GM12878 (cell line): Measurements from ENCODE around the gene MRTFB. TPM values are rescaled to one million over a fixed set of nuclear protein-coding genes. Genes with fewer than 3 reads are reported as not detected.

ENCODE experiments used
- ATAC-seq: fragments of 200-7000 bp; cut with Tn5 transposase; 3 replicates; pipeline ENCODE4 v1.9.1; 2020; ENCODE audit warnings: mild to moderate bottlenecking, moderate library complexity
- BruUV-seq: library from RNA; stranded (reverse); fragments of 400-500 nt; replicated peaks from 2 replicates; lab custom pipeline; 2021; lab: Mats Ljungman, UMichigan
- CTCF ChIA-PET: fragments of 300-600 bp; sonication (Branson Sonifier 250); formaldehyde crosslinking; extraction: SDS; loops from one replicate; lab custom pipeline; 2021; ENCODE audit warnings: inconsistent platforms; lab: Yijun Ruan, JAX
- POLR2A ChIA-PET: fragments of 350-600 bp; formaldehyde crosslinking; extraction: SDS; loops from one replicate; lab custom pipeline; 2021; ENCODE audit warnings: inconsistent platforms; lab: Charles Lee
- RAD21 ChIA-PET: fragments of 300-600 bp; sonication (Branson Sonifier 250); formaldehyde crosslinking; loops from one replicate; lab custom pipeline; 2023; ENCODE audit warnings: antibody characterized with exemption; ENCODE audit not compliant: unreplicated experiment; lab: Charles Lee
- SMC1A ChIA-PET: fragments of 300-600 bp; sonication (Branson Sonifier 250); formaldehyde crosslinking; loops from one replicate; lab custom pipeline; 2023; ENCODE audit not compliant: unreplicated experiment, uncharacterized antibody; lab: Charles Lee
- DNase-seq: peaks from one replicate; pipeline ENCODE4 v3.0.0-alpha.2; 2011; ENCODE audit warnings: low read depth, low spot score
- FAIRE-seq: peaks from 3 replicates; lab custom pipeline; 2011; peaks lifted over from hg19 to GRCh38; lab: Jason Lieb, UNC
- H2AFZ ChIP-seq: 2 replicates; pipeline ENCODE4 v1.6.0; 2011; ENCODE audit warnings: low read depth, low read length, control low read depth; ENCODE audit not compliant: control insufficient read depth
- H3K27ac ChIP-seq: 2 replicates; pipeline ENCODE4 v1.5.1; 2011; ENCODE audit warnings: control low read depth; ENCODE audit not compliant: control insufficient read depth, insufficient read depth
- H3K27me3 ChIP-seq, 2 experiments: replicated peaks in 1 of 2; 2 replicates each; pipeline versions ENCODE4 v1.6.0 to v1.6.1; 2011; ENCODE audit warnings: low read length in 1 of 2; ENCODE audit not compliant: control insufficient read depth in 2 of 2, insufficient read depth in 2 of 2
- H3K36me3 ChIP-seq, 2 experiments: 2 replicates each; pipeline ENCODE4 v1.5.1; 2011; ENCODE audit warnings: low read length in 1 of 2; ENCODE audit not compliant: control insufficient read depth in 2 of 2, insufficient read depth in 2 of 2
- H3K4me1 ChIP-seq: 2 replicates; pipeline ENCODE4 v1.6.1; 2011; ENCODE audit warnings: mild to moderate bottlenecking, low read length, moderate library complexity, mixed read lengths; ENCODE audit not compliant: control insufficient read depth, insufficient read depth
- H3K4me2 ChIP-seq: 2 replicates; pipeline ENCODE4 v1.6.0; 2011; ENCODE audit warnings: control low read depth; ENCODE audit not compliant: control insufficient read depth, insufficient read depth
- H3K4me3 ChIP-seq: fragments of 200-600 bp; sonication (generic); 2 replicates; pipeline ENCODE4 v1.5.1; 2016
- H3K79me2 ChIP-seq: 2 replicates; pipeline ENCODE4 v1.6.0; 2011; ENCODE audit warnings: low read length; ENCODE audit not compliant: control insufficient read depth, insufficient read depth
- H3K9ac ChIP-seq: 2 replicates; pipeline ENCODE4 v1.8.0; 2011; ENCODE audit warnings: low read length, control low read depth, mixed read lengths; ENCODE audit not compliant: control insufficient read depth, insufficient read depth
- H3K9me3 ChIP-seq: replicated peaks from 3 replicates; pipeline ENCODE4 v1.5.1; 2011; ENCODE audit warnings: mild to moderate bottlenecking, low read length; ENCODE audit not compliant: control insufficient read depth, insufficient read depth
- H4K20me1 ChIP-seq: 2 replicates; pipeline ENCODE4 v1.6.0; 2011; ENCODE audit not compliant: control insufficient read depth, insufficient read depth
- MXI1 ChIP-seq: fragments of 150-350 bp; IDR thresholded peaks from 2 replicates; pipeline ENCODE4 v1.6.1; 2011; ENCODE audit warnings: low read depth, mild to moderate bottlenecking, inconsistent platforms, low read length, improper control_type of control experiment
- NR2C2 ChIP-seq: IDR thresholded peaks from 2 replicates; pipeline ENCODE4 v1.6.1; 2011; ENCODE audit warnings: borderline replicate concordance, low read depth; ENCODE audit not compliant: control insufficient read depth, insufficient read length
- RAD51 ChIP-seq: fragments of 450-650 bp; IDR thresholded peaks from 2 replicates; pipeline ENCODE4 v1.6.1; 2016; ENCODE audit warnings: moderate library complexity, mild to moderate bottlenecking, inconsistent platforms
- RBBP5 ChIP-seq: fragments of 200-600 bp; sonication (generic); conservative IDR thresholded peaks from 2 replicates; pipeline ENCODE4 v1.6.1; 2016
- RCOR1 ChIP-seq: conservative IDR thresholded peaks from 2 replicates; pipeline ENCODE4 v1.6.1; 2012; ENCODE audit warnings: low read depth, low read length, improper control_type of control experiment
- SMC3 ChIP-seq: IDR thresholded peaks from 2 replicates; pipeline ENCODE4 v1.6.1; 2011; ENCODE audit warnings: low read length, improper control_type of control experiment, borderline replicate concordance
- SREBF2 ChIP-seq: IDR thresholded peaks from 2 replicates; pipeline ENCODE4 v1.6.1; 2012; ENCODE audit warnings: mild to moderate bottlenecking, low read length
- ZNF207 ChIP-seq: fragments of 450-650 bp; IDR thresholded peaks from 2 replicates; pipeline ENCODE4 v1.6.1; 2014; ENCODE audit warnings: antibody characterized with exemption, mild to moderate bottlenecking, borderline replicate concordance
- WGBS: methylation state at CpG from one replicate; pipeline ENCODE4 v1.1.6; 2016; ENCODE audit warnings: low lambda C conversion rate; ENCODE audit not compliant: insufficient replicate concordance, insufficient coverage; ENCODE audit errors: missing lambda C conversion rate; 5-methylcytosine and 5-hydroxymethylcytosine counted together
- in situ Hi-C: fragments of 300-500 bp; cut with MboI; formaldehyde crosslinking; loops from 9 replicates; pipeline ENCODE4 v1.14.3; 2018; ENCODE audit warnings: mixed read lengths
- intact Hi-C: fragments of 100-400 bp; cut with micrococcal nuclease; formaldehyde crosslinking; loops from one replicate; pipeline ENCODE4 v1.14.2; 2022; ENCODE audit not compliant: unreplicated experiment
- polyA plus RNA-seq, 11 experiments: library from polyadenylated mRNA; depleted of rRNA in 4 of 11; unstranded in 6 of 11; stranded (reverse) in 5 of 11; fragments of >200 nt; fragmentation: Nextera tagmentation in 4 of 11; fragmentation: Illumina TruSeq in 1 of 11; extraction: Ambion mirVana in 4 of 11; extraction: Trizol in 1 of 11; gene quantifications; 1 replicate in 1 of 11; 2 replicates in 10 of 11; pipeline versions ENCODE4 v1.2.1 to v1.2.3, GENCODE V29; 2011 to 2016; ENCODE audit warnings: inconsistent platforms in 2 of 11, missing spikeins in 2 of 11, low read depth in 1 of 11
- total RNA-seq, 4 experiments: library from RNA; depleted of rRNA in 3 of 4; stranded (reverse); fragments of >200 nt in 3 of 4; fragmentation: Illumina TruSeq in 1 of 4; extraction: Trizol in 1 of 4; gene quantifications; 2 replicates each; pipeline versions ENCODE4 v1.2.1 to v1.2.3, GENCODE V29; 2013 to 2021
- TF ChIP-seq, protein P1 (sequence below): fragments of 450-650 bp; IDR thresholded peaks from 2 replicates; pipeline ENCODE4 v1.6.1; 2018; ENCODE audit warnings: borderline replicate concordance, mild to moderate bottlenecking; ENCODE audit not compliant: partially characterized antibody
- TF ChIP-seq, protein P2 (sequence below): fragments of 450-650 bp; IDR thresholded peaks from 2 replicates; pipeline ENCODE4 v1.6.1; 2017; ENCODE audit warnings: mild to moderate bottlenecking, moderate library complexity

The MRTFB gene
- total and polyA plus RNA-seq, 10 of the 15 experiments (the other 5 are each of a cell fraction or from before 2014, with no cell fraction given), result 2.1 to 14.3 (median 8.0) TPM

DNA sequence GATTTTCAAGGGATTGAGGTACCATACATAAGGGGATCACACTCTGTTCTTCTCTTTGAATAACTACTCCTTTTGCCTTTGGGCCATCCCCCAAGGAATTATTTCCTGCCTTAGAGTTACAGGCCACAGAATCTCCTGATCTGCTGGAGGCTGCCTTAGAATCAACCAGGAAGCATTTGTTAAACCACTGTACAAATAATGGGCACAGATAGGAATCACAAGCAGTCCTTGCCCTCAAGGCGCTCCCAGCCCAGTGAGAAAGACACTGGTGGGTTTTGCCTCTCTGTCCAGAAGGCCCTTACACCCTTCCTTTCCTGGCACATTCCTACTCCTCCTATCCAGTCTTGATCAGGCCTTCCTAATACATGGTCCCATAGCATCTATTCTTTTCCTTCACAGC, 45.9 kb downstream of the MRTFB start:
- H3K4me2 ChIP-seq, result no peak overlapping the region
- CTCF ChIA-PET, result no interaction called here
- TF ChIP-seq ZNF207 (no peak), RCOR1 (no peak), RBBP5 (no peak), SREBF2 (no peak), RAD51 (no peak), MXI1 (no peak)
- TF ChIP-seq, all 136 proteins: peak for 0

GRCh38 chr16:14119799-14120198, 48.7 kb downstream of the MRTFB start:
- ATAC-seq (no peak), FAIRE-seq (no peak), DNase-seq (no peak)
- ChIA-PET CTCF (interaction anchor here (1.0 kb wide), 1 partner anchor 11 kb away, joined by 3 read pairs; no protein-coding TSS in a partner anchor), RAD21 (interaction anchor here (1.6 kb wide), 1 partner anchor 27 kb away, joined by 7 read pairs; no protein-coding TSS in a partner anchor), POLR2A (interaction anchor here (0.6 kb wide), 1 partner anchor 39 kb away, joined by 3 read pairs; no protein-coding TSS in a partner anchor), SMC1A (interaction anchor here (1.4 kb wide), 2 partner anchors 11 to 23 kb away, joined by 4 to 7 read pairs; no protein-coding TSS in a partner anchor)
- WGBS, result 79% methylated on average over 4 of the region's 4 CpGs
- Histone ChIP-seq H3K9ac (no peak overlapping the region), H2AFZ (no peak overlapping the region), H3K4me2 (no peak overlapping the region), H4K20me1 (no peaks in the 10 kb centered on the region), H3K9me3 (no peaks in the 10 kb centered on the region), H3K4me1 (peaks cover 9% of the 10 kb centered on the region), H3K79me2 (no peaks in the 10 kb centered on the region), H3K27me3 (no peaks in the 10 kb centered on the region), H3K27ac (no peak overlapping the region), H3K36me3 (no peaks in the 10 kb centered on the region), H3K4me3 (no peak overlapping the region)
- in situ Hi-C loops, result no loop called here
- no TSS peak for BruUV-seq
- intact Hi-C loops, result loop anchor here (5.0 kb wide), 1 partner anchor 47 kb away; the partner anchor contains the start of gene MRTFB
- no peak for TF ChIP-seq SMC3
- TF ChIP-seq, protein P1, sequence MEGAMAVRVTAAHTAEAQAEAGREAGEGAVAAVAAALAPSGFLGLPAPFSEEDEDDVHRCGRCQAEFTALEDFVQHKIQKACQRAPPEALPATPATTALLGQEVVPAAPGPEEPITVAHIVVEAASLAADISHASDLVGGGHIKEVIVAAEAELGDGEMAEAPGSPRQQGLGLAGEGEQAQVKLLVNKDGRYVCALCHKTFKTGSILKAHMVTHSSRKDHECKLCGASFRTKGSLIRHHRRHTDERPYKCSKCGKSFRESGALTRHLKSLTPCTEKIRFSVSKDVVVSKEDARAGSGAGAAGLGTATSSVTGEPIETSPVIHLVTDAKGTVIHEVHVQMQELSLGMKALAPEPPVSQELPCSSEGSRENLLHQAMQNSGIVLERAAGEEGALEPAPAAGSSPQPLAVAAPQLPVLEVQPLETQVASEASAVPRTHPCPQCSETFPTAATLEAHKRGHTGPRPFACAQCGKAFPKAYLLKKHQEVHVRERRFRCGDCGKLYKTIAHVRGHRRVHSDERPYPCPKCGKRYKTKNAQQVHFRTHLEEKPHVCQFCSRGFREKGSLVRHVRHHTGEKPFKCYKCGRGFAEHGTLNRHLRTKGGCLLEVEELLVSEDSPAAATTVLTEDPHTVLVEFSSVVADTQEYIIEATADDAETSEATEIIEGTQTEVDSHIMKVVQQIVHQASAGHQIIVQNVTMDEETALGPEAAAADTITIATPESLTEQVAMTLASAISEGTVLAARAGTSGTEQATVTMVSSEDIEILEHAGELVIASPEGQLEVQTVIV, result no peak
- TF ChIP-seq NR2C2, result no peak
- TF ChIP-seq, protein P2, sequence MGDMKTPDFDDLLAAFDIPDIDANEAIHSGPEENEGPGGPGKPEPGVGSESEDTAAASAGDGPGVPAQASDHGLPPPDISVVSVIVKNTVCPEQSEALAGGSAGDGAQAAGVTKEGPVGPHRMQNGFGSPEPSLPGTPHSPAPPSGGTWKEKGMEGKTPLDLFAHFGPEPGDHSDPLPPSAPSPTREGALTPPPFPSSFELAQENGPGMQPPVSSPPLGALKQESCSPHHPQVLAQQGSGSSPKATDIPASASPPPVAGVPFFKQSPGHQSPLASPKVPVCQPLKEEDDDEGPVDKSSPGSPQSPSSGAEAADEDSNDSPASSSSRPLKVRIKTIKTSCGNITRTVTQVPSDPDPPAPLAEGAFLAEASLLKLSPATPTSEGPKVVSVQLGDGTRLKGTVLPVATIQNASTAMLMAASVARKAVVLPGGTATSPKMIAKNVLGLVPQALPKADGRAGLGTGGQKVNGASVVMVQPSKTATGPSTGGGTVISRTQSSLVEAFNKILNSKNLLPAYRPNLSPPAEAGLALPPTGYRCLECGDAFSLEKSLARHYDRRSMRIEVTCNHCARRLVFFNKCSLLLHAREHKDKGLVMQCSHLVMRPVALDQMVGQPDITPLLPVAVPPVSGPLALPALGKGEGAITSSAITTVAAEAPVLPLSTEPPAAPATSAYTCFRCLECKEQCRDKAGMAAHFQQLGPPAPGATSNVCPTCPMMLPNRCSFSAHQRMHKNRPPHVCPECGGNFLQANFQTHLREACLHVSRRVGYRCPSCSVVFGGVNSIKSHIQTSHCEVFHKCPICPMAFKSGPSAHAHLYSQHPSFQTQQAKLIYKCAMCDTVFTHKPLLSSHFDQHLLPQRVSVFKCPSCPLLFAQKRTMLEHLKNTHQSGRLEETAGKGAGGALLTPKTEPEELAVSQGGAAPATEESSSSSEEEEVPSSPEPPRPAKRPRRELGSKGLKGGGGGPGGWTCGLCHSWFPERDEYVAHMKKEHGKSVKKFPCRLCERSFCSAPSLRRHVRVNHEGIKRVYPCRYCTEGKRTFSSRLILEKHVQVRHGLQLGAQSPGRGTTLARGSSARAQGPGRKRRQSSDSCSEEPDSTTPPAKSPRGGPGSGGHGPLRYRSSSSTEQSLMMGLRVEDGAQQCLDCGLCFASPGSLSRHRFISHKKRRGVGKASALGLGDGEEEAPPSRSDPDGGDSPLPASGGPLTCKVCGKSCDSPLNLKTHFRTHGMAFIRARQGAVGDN, result no peak

More for the DNA sequence above, 45.9 kb downstream of the MRTFB start:
- 100% methylated on average over 1 of the region's 1 CpG for WGBS
- in situ Hi-C loops, result no loop called here
- intact Hi-C loops, result no loop called here
- DNase-seq, result no peak
- POLR2A ChIA-PET, result no interaction called here
- Histone ChIP-seq H3K36me3 (no peaks in the 10 kb centered on the region), H3K4me3 (no peak overlapping the region), H4K20me1 (no peaks in the 10 kb centered on the region), H3K9ac (no peak overlapping the region), H3K4me1 (peaks cover 9% of the 10 kb centered on the region), H2AFZ (no peak overlapping the region), H3K27ac (no peak overlapping the region), H3K79me2 (no peaks in the 10 kb centered on the region), H3K9me3 (no peaks in the 10 kb centered on the region), H3K27me3 (no peaks in the 10 kb centered on the region)
- BruUV-seq, result no TSS peak
- ATAC-seq, result no peak
- SMC1A ChIA-PET, result interaction anchor here (1.4 kb wide), 1 partner anchor 7 kb away, joined by 6 read pairs; no protein-coding TSS in a partner anchor
- FAIRE-seq, result no peak
- RAD21 ChIA-PET, result no interaction called here
